Esophagus muscularis mucosa (tissue), 4 donors: ENCODE measurements around the gene CTNNA1. TPM values are rescaled to one million over a fixed set of nuclear protein-coding genes. Genes with fewer than 3 reads are reported as not detected.

ENCODE experiments used
- DNase-seq: peaks from one replicate; pipeline ENCODE4 v3.0.0-alpha.2; 2017; ENCODE audit errors: extremely low spot score
- H3K27ac ChIP-seq, 4 donors: fragments of 200-600 bp; sonication (generic); replicated peaks in 1 of 4; 1 replicate in 3 of 4; 2 replicates in 1 of 4; pipeline ENCODE4 v1.5.1; 2016 to 2019; ENCODE audit warnings: mild to moderate bottlenecking in 1 of 4
- H3K27me3 ChIP-seq, 4 donors: fragments of 200-600 bp; sonication (generic); one replicate each; pipeline versions ENCODE4 v1.5.1 to v1.6.0; 2016 to 2019
- H3K36me3 ChIP-seq, 4 donors: fragments of 200-600 bp; sonication (generic); one replicate each; pipeline ENCODE4 v1.5.1; 2016 to 2019
- H3K4me1 ChIP-seq, 4 donors: fragments of 200-600 bp; sonication (generic); one replicate each; pipeline ENCODE4 v1.5.1; 2016 to 2019
- H3K4me3 ChIP-seq, 4 donors: fragments of 200-600 bp; sonication (generic); 1 replicate in 2 of 4; 2 replicates in 2 of 4; pipeline ENCODE4 v1.5.1; 2016 to 2019; ENCODE audit warnings: mild to moderate bottlenecking in 4 of 4, moderate library complexity in 1 of 4
- H3K9me3 ChIP-seq, 4 donors: fragments of 200-600 bp; sonication (generic); 1 replicate in 3 of 4; 2 replicates in 1 of 4; pipeline ENCODE4 v1.5.1; 2016 to 2019
- CTCF ChIP-seq, 3 experiments: fragments of 200-600 bp in 2 of 3; fragments of 450-650 bp in 1 of 3; sonication (generic) in 2 of 3; IDR thresholded peaks; one replicate each; pipeline ENCODE4 v1.5.1; 2017 to 2019; ENCODE audit warnings: antibody characterized with exemption in 3 of 3, mild to moderate bottlenecking in 2 of 3, moderate library complexity in 1 of 3
- EP300 ChIP-seq: sonication (generic); formaldehyde crosslinking; IDR thresholded peaks from one replicate; pipeline ENCODE4 v1.6.1; 2017; ENCODE audit warnings: antibody characterized with exemption
- POLR2A ChIP-seq: fragments of 450-650 bp; IDR thresholded peaks from one replicate; pipeline ENCODE4 v1.6.1; 2017; ENCODE audit warnings: antibody characterized with exemption, moderate library complexity, mild to moderate bottlenecking, low read depth
- POLR2AphosphoS5 ChIP-seq, 2 donors: sonication (generic); formaldehyde crosslinking; IDR thresholded peaks; one replicate each; pipeline ENCODE4 v1.6.1; 2017; ENCODE audit warnings: antibody characterized with exemption in 2 of 2
- WGBS: methylation state at CpG from one replicate; pipeline ENCODE4 v1.1.5; 2018; 5-methylcytosine and 5-hydroxymethylcytosine counted together
- intact Hi-C: fragments of 100-400 bp; cut with DNase I; formaldehyde crosslinking; loops from one replicate; pipeline ENCODE4 v1.15.1; 2023
- total RNA-seq, 4 donors: library from RNA; depleted of rRNA; stranded (reverse); fragments of >200 nt; gene quantifications; one replicate each; pipeline versions ENCODE4 v1.1.0 to v1.2.1, GENCODE V29; 2016

Gene CTNNA1
- total RNA-seq, 4 donors from 2014 or later: 335 to 423 (median 369) TPM

- Histone ChIP-seq H3K4me1 (peaks cover 57 to 80% (median 67%) of the 10 kb centered on the region in 4 donors), H3K9me3 (no peaks in the 10 kb centered on the region), H3K27me3 (no peaks in the 10 kb centered on the region), H3K27ac (peak overlapping the region in 1 of 4 donors; percentile 13), H3K36me3 (peaks cover 10 to 27% (median 18%) of the 10 kb centered on the region in 4 donors), H3K4me3 (no peak overlapping the region)
- no peak for DNase-seq
- no peak for TF ChIP-seq CTCF (IDR thresholded peaks at IDR 0.05)
- no peak for TF ChIP-seq POLR2AphosphoS5 (IDR thresholded peaks at IDR 0.05)
- no peak for TF ChIP-seq POLR2A
- TF ChIP-seq EP300: no peak
- 91% methylated on average over 9 of the region's 18 CpGs for WGBS
- intact Hi-C loops: no loop called here
Observed at GRCh38 chr5:138951091-138951985, 198.1 kb downstream of the CTNNA1 start.

GRCh38 chr5:138951986-138952735 lies 198.9 kb downstream of the CTNNA1 start:
- Histone ChIP-seq H3K9me3 (no peaks in the 10 kb centered on the region), H3K27me3 (no peaks in the 10 kb centered on the region), H3K36me3 (peaks cover 5 to 19% (median 10%) of the 10 kb centered on the region in 4 donors), H3K27ac (peak overlapping the region; percentile 13 to 77 (median 68)), H3K4me1 (peaks cover 57 to 78% (median 67%) of the 10 kb centered on the region in 4 donors), H3K4me3 (no peak overlapping the region)
- 75% methylated on average over 17 of the region's 17 CpGs for WGBS
- DNase-seq: no peak
- no peak for TF ChIP-seq POLR2A
- no peak for TF ChIP-seq EP300
- no peak for TF ChIP-seq POLR2AphosphoS5 (IDR thresholded peaks at IDR 0.05)
- TF ChIP-seq CTCF (IDR thresholded peaks at IDR 0.05): no peak
- intact Hi-C loops: no loop called here

- 14% methylated on average over 6 of the region's 6 CpGs for WGBS
- intact Hi-C loops: no loop called here
- Histone ChIP-seq H3K9me3 (no peaks in the 10 kb centered on the region), H3K4me1 (peaks cover 57 to 73% (median 65%) of the 10 kb centered on the region in 4 donors), H3K4me3 (peak overlapping the region in 2 of 4 donors; percentile 1 to 3), H3K36me3 (peaks cover 0 to 12% (median 3%) of the 10 kb centered on the region in 4 donors), H3K27me3 (no peaks in the 10 kb centered on the region), H3K27ac (peak overlapping the region; percentile 64 to 78 (median 74))
- TF ChIP-seq EP300: no peak
- TF ChIP-seq CTCF (IDR thresholded peaks at IDR 0.05): no peak
- TF ChIP-seq POLR2AphosphoS5 (IDR thresholded peaks at IDR 0.05): no peak
- TF ChIP-seq POLR2A: no peak
- no peak for DNase-seq
Observed at GRCh38 chr5:138952962-138953361, 199.7 kb downstream of the CTNNA1 start.

- no peak for TF ChIP-seq CTCF (IDR thresholded peaks at IDR 0.05)
- TF ChIP-seq POLR2A: no peak
- no peak for TF ChIP-seq EP300
- peak; percentile 54 to 80 for TF ChIP-seq POLR2AphosphoS5 (IDR thresholded peaks at IDR 0.05)
- H3K4me3 ChIP-seq: peak overlapping the region in 2 of 4 donors; percentile 1 to 3
- peaks cover 0 to 11% (median 0%) of the 10 kb centered on the region in 4 donors for H3K36me3 ChIP-seq
- no peaks in the 10 kb centered on the region for H3K27me3 ChIP-seq
- H3K4me1 ChIP-seq: peaks cover 55 to 67% (median 61%) of the 10 kb centered on the region in 4 donors
- H3K27ac ChIP-seq: peak overlapping the region; percentile 64 to 78 (median 74)
- WGBS: 41% methylated on average over 7 of the region's 14 CpGs
- intact Hi-C loops: no loop called here
- no peak for DNase-seq
- no peaks in the 10 kb centered on the region for H3K9me3 ChIP-seq
Observed at GRCh38 chr5:138953387-138954256, 200.4 kb downstream of the CTNNA1 start.
